Neural cell (in vitro differentiated cells): ENCODE measurements around the gene PRODH2. TPM values are rescaled to one million over a fixed set of nuclear protein-coding genes. Genes with fewer than 3 reads are reported as not detected.

Experiments
- H2AFZ ChIP-seq: fragments of 200-600, 300-800 bp; sonication (generic), shearing (Covaris generic); 2 replicates; pipeline ENCODE4 v1.6.0; 2014; ENCODE audit warnings: low read depth, mild to moderate bottlenecking, antibody characterized with exemption, low read length, moderate library complexity
- H3F3A ChIP-seq: fragments of 200-600 bp; shearing (Covaris generic); 2 replicates; pipeline ENCODE4 v1.6.1; 2016; ENCODE audit warnings: mild to moderate bottlenecking, moderate library complexity, mixed read lengths, antibody characterized with exemption, low read length; ENCODE audit not compliant: insufficient read depth, poor library complexity, severe bottlenecking
- H3K27ac ChIP-seq: fragments of 200-600, 300-800 bp; sonication (generic), shearing (Covaris generic); 2 replicates; pipeline ENCODE4 v1.5.1; 2014; ENCODE audit warnings: mild to moderate bottlenecking, low read length, moderate library complexity
- H3K27me3 ChIP-seq: fragments of 300-800, 200-600 bp; sonication (generic), shearing (Covaris generic); 2 replicates; pipeline ENCODE4 v1.6.0; 2014; ENCODE audit warnings: mild to moderate bottlenecking, low read depth, low read length, moderate library complexity; ENCODE audit not compliant: insufficient read depth
- H3K36me3 ChIP-seq: fragments of 300-800, 200-600 bp; sonication (generic), shearing (Covaris generic); 2 replicates; pipeline ENCODE4 v1.5.1; 2014; ENCODE audit warnings: mild to moderate bottlenecking, antibody characterized with exemption, low read length, moderate library complexity; ENCODE audit not compliant: insufficient read depth
- H3K4me2 ChIP-seq: fragments of 300-800, 200-600 bp; sonication (generic), shearing (Covaris generic); 2 replicates; pipeline ENCODE4 v1.6.0; 2014; ENCODE audit warnings: mild to moderate bottlenecking, low read length
- H3K4me3 ChIP-seq: fragments of 300-800, 200-600 bp; sonication (generic), shearing (Covaris generic); 2 replicates; pipeline ENCODE4 v1.5.1; 2014; ENCODE audit warnings: mild to moderate bottlenecking, low read length, moderate library complexity
- H3K79me2 ChIP-seq: fragments of 200-600 bp; shearing (Covaris generic); replicated peaks from 2 replicates; pipeline ENCODE4 v1.6.0; 2014; ENCODE audit warnings: mild to moderate bottlenecking, low read length, moderate library complexity; ENCODE audit not compliant: insufficient read depth
- H3K9ac ChIP-seq: fragments of 300-800, 200-600 bp; sonication (generic), shearing (Covaris generic); 2 replicates; pipeline ENCODE4 v1.6.1; 2016; ENCODE audit warnings: mild to moderate bottlenecking, low read length, mixed read lengths
- H3K9me2 ChIP-seq: fragments of 200-600 bp; shearing (Covaris generic); 2 replicates; pipeline ENCODE4 v1.6.1; 2016; ENCODE audit warnings: mild to moderate bottlenecking, low read length, mixed read lengths; ENCODE audit not compliant: insufficient read depth
- H3K9me3 ChIP-seq: fragments of 200-600, 300-800 bp; sonication (generic), shearing (Covaris generic); 2 replicates; pipeline ENCODE4 v1.6.1; 2016; ENCODE audit warnings: mild to moderate bottlenecking, mixed run types, low read length, moderate library complexity, mixed read lengths
- H4K20me1 ChIP-seq: fragments of 200-600 bp; shearing (Covaris generic); 2 replicates; pipeline ENCODE4 v1.6.1; 2016; ENCODE audit warnings: mild to moderate bottlenecking, mixed run types; ENCODE audit not compliant: insufficient read depth
- CTCF ChIP-seq: fragments of 450-650 bp; IDR thresholded peaks from 2 replicates; pipeline ENCODE4 v1.5.1; 2014; ENCODE audit warnings: antibody characterized with exemption, mild to moderate bottlenecking, moderate library complexity; ENCODE audit not compliant: poor library complexity, severe bottlenecking
- EP300 ChIP-seq: fragments of 450-650 bp; conservative IDR thresholded peaks from 2 replicates; pipeline ENCODE4 v1.6.1; 2014; ENCODE audit warnings: antibody characterized with exemption, mild to moderate bottlenecking, moderate library complexity; ENCODE audit not compliant: poor library complexity, severe bottlenecking
- EZH2 ChIP-seq: fragments of 200-600, 300-800 bp; shearing (Covaris generic), sonication (generic); IDR thresholded peaks from 2 replicates; pipeline ENCODE4 v1.6.1; 2014; ENCODE audit warnings: antibody characterized with exemption, low read length, borderline replicate concordance, mild to moderate bottlenecking; ENCODE audit not compliant: insufficient read depth, poor library complexity, severe bottlenecking
- MXI1 ChIP-seq: fragments of 450-650 bp; conservative IDR thresholded peaks from 2 replicates; pipeline ENCODE4 v1.6.1; 2014; ENCODE audit warnings: antibody characterized with exemption, mild to moderate bottlenecking; ENCODE audit not compliant: poor library complexity, severe bottlenecking
- POLR2AphosphoS5 ChIP-seq: IDR thresholded peaks from 2 replicates; pipeline ENCODE4 v1.6.1; 2012
- RAD21 ChIP-seq: fragments of 450-650 bp; conservative IDR thresholded peaks from 2 replicates; pipeline ENCODE4 v1.6.1; 2014; ENCODE audit warnings: antibody characterized with exemption, mild to moderate bottlenecking, moderate library complexity
- REST ChIP-seq: IDR thresholded peaks from 2 replicates; pipeline ENCODE4 v1.6.1; 2012; ENCODE audit warnings: borderline replicate concordance
- SMC3 ChIP-seq: fragments of 450-650 bp; conservative IDR thresholded peaks from 2 replicates; pipeline ENCODE4 v1.6.1; 2014; ENCODE audit warnings: antibody characterized with exemption, mild to moderate bottlenecking, moderate library complexity; ENCODE audit not compliant: poor library complexity
- TAF1 ChIP-seq: IDR thresholded peaks from 2 replicates; pipeline ENCODE4 v1.6.1; 2012; ENCODE audit warnings: low read depth
- polyA minus RNA-seq: library from RNA; depleted of rRNA, polyadenylated mRNA; stranded (reverse); fragments of >200 nt; gene quantifications from 2 replicates; pipeline ENCODE4 v1.2.3, GENCODE V29; 2014
- polyA plus RNA-seq: library from polyadenylated mRNA; depleted of rRNA; stranded (reverse); fragments of >200 nt; gene quantifications from 2 replicates; pipeline ENCODE4 v1.2.3, GENCODE V29; 2014

PRODH2 gene
- polyA plus RNA-seq (not detected in 2 replicates), polyA minus RNA-seq (not detected in 2 replicates)

- Histone ChIP-seq H3K79me2 (no peaks in the 10 kb centered on the region), H3K27ac (no peak within 1 kb of the TSS), H3K9ac (no peak within 1 kb of the TSS), H3K4me3 (no peak within 1 kb of the TSS), H3K4me2 (no peak within 1 kb of the TSS), H3K27me3 (no peaks in the 10 kb centered on the region), H3K36me3 (no peaks in the 10 kb centered on the region), H3K9me3 (no peaks in the 10 kb centered on the region), H3F3A (no peaks in the 10 kb centered on the region), H4K20me1 (no peaks in the 10 kb centered on the region), H3K9me2 (no peaks in the 10 kb centered on the region), H2AFZ (no peak within 1 kb of the TSS)
- TF ChIP-seq RAD21 (no peak), SMC3 (no peak), MXI1 (no peak), EP300 (no peak), REST (no peak), POLR2AphosphoS5 (no peak), TAF1 (no peak), EZH2 (no peak), CTCF (no peak)
These were observed at the start of gene PRODH2 for GRCh38 chr19:35812220-35813042. Gene PRODH2 (minus strand): TSS chr19:35812845. CDS start chr19:35812805, 40 bp downstream.

- H3K9me3 ChIP-seq = no peaks in the 10 kb centered on the region
- H2AFZ ChIP-seq = no peak overlapping the region
- no peak overlapping the region for H3K27ac ChIP-seq
- no peak overlapping the region for H3K9ac ChIP-seq
- no peaks in the 10 kb centered on the region for H3F3A ChIP-seq
- no peaks in the 10 kb centered on the region for H4K20me1 ChIP-seq
- H3K79me2 ChIP-seq = no peaks in the 10 kb centered on the region
- no peak overlapping the region for H3K4me3 ChIP-seq
- peaks cover 17% of the 10 kb centered on the region for H3K27me3 ChIP-seq
- no peak for TF ChIP-seq RAD21
- no peak for TF ChIP-seq SMC3
- no peak for TF ChIP-seq TAF1
- no peak for TF ChIP-seq REST
- TF ChIP-seq EZH2 = no peak
- TF ChIP-seq EP300 = no peak
- no peak for TF ChIP-seq MXI1
- TF ChIP-seq CTCF = no peak
- no peak for TF ChIP-seq POLR2AphosphoS5
- H3K9me2 ChIP-seq = no peaks in the 10 kb centered on the region
- H3K4me2 ChIP-seq = no peak overlapping the region
- H3K36me3 ChIP-seq = no peaks in the 10 kb centered on the region
These were observed 49.1 kb upstream of the PRODH2 start for GRCh38 chr19:35861640-35862160.
